ENCODE measurements around the gene TSPAN16.
A peak's percentile ranks its signal among the peaks of the same experiment; 100 is the strongest.

Gene TSPAN16, protein sequence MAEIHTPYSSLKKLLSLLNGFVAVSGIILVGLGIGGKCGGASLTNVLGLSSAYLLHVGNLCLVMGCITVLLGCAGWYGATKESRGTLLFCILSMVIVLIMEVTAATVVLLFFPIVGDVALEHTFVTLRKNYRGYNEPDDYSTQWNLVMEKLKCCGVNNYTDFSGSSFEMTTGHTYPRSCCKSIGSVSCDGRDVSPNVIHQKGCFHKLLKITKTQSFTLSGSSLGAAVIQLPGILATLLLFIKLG

DNA sequence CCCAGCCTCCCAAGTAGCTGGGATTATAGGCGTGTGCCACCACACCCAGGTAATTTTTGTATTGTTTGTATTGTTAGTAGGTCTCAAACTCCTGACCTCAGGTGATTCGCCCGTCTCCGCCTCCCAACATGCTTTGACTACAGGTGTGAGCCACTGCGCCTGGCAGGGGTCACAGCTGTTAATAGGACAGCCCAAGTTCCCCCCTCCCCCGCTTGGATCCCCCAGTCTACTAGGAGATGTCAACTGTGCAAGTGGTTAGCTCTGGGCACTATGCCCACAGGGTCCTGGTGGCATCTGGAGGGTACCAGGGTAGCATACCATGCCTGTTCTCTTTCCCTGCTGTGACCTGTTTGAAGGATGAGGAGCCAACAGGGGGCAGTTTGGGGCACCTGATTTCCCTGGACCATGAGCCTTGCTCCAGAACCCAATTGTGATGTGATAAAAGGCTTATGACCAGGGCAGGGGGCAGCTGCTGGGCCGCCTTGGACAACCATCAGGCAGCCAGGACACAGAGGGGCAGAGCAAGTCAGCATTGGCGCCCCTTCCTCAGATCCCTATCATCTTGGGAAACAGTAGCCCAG is at the start of gene TSPAN16:
TSPAN16 (plus strand) TSS at position 496 of the 581 bp plus-strand sequence. CDS start 138 bp downstream, outside the sequence.
- no peak for DNase-seq

DNA sequence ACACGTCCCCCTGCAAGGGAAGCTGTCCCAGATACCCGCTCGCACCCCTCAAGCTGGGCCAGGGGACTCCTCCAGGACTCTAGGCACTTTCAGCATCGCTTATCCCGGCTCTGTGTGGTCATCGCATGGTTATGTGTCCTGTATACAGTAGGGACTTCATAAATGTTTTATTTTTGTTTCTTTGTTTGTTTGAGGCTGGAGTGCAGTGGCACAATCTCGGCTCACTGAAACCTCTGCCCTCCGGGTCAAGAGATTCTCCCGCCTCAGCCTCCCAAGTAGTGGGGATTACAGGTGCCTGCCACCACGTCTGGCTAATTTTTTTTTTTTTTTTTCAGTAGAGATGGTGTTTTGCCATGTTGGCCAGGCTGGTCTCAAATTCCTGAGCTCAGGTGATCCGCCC is 49.0 kb upstream of the TSPAN16 start:
- no peak for DNase-seq

DNA sequence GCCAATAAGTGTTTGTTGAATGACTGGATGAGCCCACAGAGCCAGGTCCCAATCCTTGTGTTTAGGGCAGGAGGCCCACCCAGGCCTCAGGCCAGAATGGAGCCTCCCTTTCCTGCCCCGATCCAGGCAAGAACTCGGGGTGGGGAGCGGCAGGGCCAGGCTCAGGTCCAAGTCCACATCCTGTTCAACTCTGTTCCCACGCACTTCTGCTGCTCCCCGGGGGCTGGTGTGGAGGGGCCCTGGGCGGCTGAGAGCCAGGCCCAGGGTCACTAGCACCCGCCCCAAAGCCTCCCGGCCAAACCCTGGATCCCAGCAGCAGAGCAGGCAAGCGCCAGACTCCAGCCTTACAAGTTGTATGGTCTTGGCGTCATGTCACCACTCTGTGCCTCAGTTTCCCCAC is 48.6 kb upstream of the TSPAN16 start:
- DNase-seq, result no peak

DNA sequence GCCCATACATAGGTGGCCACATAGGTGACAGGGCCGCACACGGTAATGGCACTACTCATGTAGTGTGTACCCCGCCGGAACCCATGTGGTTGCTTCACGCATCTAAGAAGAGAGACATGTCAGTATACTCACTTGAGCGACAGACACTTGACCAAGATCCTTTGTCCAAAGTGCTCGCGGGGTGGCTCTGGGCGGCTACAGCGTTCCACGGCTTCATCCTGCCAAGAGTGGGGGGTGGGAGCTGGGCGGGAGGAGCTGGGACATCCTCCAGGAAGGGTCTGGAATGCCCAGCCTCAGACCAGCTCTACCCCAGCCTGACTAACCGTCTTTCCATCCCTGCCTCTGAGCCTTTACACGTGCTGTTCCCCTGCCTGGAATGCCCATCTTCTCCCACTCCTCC is 48.0 kb upstream of the TSPAN16 start:
- DNase-seq, result no peak

DNA sequence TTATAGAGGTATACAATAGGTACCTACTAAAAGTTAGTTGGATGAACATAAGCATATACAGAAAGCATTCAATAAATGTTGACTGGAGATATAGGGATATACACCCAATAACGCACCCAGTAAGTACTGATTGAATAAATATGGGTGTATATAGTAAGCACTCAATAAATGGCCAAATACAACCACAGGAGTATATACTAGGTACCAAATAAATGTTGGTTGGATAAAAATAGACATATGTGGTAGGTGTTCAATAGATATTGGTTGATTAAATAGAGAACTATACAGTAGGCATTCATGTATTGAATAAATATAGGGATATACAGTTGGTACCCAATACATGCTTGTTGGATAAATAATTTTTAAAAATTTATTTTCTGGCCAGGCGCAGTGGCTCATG is 47.1 kb upstream of the TSPAN16 start:
- no peak for DNase-seq

DNA sequence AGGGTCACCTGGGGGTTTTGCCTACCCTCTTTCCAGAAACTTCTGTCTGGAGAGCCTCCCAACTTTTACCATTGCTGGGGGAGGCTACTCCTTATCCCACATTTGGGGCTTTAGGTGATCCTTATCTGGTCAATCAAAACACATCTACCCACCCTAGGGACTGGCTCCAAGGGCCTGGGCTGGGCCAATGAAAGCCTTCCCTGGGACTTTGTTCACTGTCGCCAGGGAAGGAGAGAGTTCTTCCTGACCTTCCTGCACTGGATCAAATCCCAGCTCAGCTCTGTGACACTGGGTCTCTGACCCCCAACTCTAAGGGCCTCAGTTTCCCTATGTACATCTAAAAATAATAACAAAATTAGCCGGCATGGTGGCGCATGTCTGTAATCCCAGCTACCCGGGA is 44.7 kb upstream of the TSPAN16 start:
- DNase-seq, result no peak

DNA sequence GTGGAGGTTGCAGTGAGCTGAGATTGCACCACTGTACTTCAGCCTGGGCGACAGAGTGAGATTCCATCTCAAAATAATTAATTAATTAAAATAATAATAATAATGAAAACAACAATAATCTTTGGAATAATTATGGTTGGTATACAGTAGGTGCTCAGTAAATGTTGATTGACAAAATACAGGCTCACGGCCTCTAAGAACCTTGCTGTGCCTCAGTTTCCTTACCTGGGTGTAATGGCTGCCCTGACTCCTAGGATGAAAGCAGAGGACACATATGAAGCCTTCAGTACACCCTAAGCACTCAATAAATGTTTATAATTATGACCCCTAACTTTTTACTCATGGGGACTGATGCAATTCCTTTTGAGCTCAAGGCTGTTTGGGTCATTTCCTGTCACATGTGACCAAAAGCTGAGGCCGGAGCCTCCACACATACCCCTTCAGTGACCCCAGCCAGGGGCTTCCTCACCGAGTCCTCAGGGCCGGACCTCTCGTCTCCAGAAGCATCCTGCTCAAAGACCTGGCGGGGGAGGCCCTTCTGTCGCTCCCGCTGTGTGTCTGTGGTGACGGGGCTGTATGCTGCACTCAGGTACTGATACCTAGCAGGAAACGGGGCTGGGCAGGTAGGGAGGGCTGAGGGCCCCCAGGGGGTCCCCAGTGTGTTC is 44.2 kb upstream of the TSPAN16 start:
- no peak for DNase-seq

DNA sequence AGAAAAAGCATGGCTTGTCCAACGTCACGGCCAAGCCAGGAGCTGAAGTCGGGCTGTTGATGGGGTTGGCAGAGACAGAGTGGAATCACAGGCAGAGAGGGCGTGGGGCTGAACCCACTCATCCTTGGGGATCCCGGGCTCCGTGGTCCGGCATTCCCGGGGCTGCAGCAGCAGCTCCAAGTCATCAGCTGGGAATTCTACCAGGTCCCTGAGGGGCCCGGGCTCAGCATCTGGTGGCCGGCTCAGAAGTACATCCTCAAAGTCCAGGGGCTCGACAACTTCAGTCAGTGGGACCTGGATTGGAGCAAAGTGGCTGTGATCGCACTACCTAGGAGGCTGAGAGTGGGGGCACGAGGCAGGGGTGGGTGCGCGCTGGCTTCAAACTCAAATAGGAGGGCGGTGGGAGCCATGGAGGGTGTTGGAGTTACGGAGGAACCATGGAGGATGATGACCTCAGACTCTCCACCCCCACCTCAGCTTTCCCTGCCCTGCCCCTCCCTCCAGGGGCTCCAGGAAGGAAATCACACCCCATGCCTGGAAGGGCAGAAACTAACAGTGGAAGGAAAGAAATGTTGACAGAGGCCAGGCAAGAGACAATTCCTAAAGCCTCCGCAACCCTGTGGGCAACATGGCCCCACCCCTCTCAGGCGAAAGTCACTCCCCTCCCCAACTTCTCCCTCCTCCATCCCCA is 43.1 kb upstream of the TSPAN16 start:
- DNase-seq, result no peak

DNA sequence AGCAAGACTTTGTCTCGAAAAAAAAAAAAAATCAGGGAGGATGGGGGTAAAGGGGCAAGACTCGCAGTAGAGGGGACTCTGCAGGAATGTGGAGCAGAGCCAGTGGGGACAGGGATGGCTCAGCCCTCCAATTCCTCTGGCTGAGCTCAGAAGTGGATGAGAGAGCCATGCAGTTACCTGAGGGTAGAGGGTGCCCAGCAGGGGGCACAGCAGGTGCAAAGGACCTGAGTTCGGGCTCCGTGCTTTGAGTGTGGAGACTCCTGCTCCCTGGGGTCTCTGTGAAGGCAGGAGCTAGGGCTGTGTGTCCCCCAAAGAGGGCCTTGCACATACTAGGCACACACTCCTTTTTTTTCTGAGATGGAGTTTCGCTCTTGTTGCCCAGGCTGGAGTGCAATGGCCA is 41.3 kb upstream of the TSPAN16 start:
- DNase-seq, result no peak

DNA sequence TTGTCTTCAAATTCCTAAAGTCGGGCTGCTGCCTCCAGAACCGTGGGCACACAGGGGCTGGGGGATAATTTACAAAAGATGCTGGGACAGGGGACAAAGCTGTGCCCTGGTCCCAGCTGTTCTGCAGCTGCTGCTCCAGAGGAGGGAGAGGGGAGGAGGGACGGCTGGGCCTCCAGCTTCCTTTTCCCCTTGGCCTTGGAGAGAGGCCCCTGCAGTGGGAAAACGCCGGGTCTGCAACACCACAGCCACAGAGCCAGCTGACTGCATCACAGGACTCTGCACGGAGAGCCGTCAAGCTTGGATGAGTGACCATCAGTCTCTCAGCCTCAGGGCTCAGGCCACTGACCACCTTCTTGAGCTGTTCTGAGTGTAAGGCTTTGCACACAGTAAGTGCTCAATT is 39.8 kb upstream of the TSPAN16 start:
- DNase-seq, result no peak

DNA sequence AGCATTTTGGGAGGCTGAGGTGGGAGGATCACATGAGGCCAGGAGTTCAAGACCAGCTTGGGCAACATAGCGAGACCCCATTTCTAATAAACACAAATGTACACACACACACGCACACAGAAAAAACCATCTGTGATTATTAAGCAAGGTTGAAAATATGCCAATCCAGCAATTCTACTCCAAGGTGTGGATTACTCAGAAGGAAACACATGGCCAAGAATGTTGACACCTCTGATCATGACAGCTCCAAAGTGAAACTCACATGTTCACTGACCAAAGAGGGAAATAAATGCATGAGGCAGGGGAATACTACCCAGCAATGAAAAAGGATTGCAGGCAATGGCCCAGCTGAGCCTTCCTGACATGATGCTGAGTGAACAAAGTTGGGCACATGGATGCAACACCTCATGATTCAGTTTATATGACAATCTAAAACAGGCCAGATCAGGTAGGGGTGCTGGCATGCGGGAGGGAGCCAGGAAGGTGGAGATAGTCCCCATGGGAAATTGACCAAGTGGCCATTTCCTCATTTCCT is 38.0 kb upstream of the TSPAN16 start:
- no peak for DNase-seq

DNA sequence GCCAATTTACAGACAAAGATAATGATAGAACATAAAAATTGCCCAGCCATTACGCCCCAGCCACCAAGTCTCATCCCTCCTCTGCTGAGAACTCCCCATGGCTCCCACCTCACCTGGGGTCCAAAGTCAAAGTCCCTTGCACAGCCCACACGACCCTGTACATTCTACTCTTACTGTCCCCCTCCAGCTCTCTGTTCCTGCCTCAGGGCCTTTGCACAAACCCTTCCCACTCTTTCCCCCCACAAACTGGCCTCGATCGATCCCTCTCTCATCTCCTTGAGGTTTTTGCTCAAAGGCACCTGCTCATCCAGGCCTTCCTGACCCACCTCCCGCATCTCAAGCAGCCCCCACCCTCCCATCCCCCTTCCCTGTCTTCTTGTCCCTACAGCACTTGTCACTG is 35.0 kb upstream of the TSPAN16 start:
- DNase-seq, result no peak

DNA sequence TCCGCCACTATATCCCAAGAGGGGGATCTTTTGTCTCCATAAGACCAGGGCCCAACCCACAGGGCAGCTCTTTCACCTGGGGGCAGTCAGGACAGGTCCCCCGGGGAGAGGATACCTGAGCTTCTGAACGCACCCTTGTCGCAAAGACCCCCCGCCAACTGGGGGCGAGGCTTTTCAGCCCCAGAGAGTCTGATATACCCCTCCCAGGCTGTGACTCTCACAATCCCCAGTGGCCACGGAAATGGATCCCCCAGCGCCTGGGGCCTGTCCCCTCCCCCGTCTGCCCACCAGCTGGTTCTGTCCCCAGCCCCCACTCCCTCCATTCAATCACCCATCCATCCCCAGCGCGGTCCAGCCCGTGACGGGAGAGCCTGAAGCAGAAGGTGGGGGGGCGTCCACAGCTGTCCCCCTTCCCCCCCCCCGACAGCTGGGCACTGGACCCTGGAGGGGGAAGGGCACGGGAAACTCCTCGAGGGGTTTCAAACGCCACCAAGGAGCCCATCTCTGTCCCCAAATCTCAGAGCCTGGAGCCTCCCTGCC is 34.5 kb upstream of the TSPAN16 start:
- DNase-seq, result no peak

DNA sequence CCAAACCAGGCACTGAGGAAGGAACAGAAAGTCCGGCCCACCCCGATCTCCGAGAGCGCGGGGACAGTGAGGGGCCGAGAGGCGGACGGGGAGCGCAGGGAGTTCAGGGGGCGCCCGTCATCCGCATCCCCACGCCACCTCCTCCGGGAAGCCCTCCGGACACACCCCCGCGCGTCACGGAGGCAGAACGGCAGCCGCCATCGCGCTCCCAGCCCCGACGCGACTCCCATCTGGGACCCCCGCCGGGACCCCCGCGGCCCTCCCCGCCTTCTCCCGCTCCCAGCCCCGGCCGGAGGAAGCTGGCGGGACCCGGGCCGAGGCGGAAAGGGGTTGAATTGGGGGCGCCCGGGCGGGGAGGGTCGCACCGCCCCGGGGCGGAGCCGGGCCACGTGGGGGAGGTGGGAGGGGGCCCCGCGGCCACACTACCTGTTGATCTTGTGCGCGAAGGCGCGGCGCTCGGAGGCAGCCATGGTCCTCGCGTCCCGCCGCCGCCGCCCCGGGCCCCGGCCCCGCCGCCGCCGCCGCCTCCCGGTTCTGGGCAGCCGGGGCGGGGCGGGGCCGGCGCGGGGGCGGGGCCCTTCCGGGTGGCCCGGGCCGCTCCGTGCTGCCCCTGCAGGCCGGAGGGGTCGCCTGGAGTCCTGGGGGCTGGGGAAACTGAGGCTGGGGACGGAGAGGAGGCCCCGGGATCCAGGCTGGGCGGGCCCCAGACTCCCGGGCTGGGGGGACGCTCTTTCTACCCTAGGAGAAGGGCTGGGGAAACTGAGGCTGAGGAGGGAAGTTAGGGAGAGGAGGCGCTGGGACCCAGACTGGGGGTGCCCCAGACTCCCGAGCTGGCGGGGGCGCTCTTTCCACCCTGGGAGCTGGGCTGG is 33.8 kb upstream of the TSPAN16 start, which contains the start of gene DOCK6:
DOCK6 (minus strand) TSS at position 554 of the 869 bp plus-strand sequence; CDS start at position 470, 84 bp downstream.
- peak; percentile 8 to 29 for DNase-seq

DNA sequence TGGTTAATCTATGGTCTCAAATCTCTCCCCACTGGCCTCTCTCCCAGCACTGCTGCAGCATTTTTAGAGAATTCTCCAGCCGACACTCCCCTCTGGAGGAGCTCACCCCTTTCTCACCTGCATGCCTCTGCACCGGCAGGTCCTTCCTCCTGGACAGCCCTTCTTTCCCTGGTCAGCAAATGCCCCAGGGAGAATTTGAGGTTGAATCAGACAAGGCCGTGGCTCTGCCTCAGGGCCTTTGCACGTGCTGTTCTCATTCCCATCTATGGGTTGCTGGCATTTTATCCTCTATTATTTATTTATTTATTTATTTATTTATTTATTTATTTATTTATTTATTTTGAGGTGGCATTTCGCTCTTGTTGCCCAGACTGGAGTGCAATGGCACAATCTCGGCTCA is 32.2 kb upstream of the TSPAN16 start:
- no peak for DNase-seq

DNA sequence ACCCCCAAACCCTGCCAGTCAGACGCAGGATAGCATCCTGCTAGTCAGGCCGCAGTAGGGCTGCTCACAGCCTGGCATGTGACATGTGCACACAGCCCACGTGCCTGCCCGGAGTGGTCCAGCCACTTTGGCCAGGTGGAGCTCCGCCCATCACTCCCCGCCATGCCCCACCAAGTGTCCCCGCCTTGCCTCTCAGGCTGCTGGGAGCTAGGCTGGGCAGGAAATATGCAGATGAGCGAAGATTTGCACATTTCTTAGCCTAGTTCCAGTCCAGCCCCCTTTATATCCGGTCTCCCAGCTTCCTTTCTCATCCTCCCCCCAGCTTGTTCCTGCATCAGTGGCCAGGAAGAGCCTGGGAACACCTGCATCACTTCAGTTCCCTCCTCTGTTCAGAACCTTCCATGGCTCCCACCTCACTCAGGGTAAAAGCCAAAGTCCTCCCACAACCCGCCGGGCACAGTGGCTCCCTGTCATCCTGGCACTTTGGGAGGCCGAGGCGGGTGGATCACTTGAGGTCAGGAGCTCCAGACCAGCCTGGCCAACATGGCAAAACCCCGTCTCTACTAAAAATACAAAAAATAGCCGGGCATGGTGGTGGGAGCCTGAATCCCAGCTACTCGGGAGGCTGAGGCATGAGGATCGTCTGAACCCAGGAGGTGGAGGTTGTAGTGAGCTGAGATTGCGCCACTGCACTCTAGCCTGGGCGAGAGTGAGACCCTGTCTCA is 31.3 kb upstream of the TSPAN16 start:
- no peak for DNase-seq

DNA sequence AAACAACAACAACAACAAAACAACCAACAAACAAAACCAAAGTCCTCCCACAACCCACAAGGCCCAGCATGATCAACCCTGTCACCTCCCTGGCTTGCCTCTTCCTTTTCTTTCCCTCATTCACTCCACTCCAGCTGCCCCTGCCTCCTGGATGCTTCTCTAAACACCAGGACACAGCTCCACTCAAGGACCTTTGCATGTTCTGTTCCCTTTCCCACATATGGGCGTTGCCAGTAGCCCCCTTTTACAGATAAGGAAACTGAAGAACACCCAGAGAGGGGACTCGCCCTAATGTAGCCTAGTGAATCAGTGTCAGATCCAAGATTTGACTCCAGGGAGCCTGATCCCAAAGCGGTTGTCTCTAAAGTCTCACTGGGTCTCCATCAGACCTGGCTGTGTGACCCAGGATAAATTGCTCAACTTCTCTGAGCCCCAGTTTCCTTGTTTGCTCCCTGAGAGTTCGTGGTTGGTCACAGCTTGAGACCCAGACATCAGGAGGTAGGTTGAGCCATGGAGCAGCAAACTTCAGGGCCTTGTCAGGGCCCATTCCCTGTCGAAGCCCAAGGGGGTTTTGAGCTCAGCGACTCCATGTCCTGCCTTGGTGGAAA is 30.7 kb upstream of the TSPAN16 start:
- DNase-seq, result no peak

DNA sequence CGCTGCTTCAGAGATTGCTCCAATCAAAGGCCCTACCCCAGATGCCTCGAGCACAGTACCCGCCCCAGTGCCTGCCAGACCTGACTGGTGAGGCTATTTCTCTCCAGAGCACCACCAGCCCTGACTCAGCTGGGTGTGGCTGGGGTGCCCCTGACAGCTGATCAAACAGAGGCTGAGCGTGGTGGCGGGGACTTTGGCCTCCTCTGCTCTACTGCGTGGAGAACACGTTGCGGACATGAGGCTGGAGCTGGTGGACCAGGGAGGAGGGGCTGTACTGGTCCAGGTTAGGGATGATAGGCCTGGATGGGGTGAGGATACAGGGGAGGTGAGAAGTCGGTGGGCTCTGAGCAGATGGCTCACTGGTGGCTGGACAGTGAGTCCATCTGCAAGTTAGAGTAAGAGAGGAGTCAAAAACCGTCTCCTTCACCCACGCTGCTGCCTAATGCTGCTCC is 30.1 kb upstream of the TSPAN16 start:
- DNase-seq, result no peak

DNA sequence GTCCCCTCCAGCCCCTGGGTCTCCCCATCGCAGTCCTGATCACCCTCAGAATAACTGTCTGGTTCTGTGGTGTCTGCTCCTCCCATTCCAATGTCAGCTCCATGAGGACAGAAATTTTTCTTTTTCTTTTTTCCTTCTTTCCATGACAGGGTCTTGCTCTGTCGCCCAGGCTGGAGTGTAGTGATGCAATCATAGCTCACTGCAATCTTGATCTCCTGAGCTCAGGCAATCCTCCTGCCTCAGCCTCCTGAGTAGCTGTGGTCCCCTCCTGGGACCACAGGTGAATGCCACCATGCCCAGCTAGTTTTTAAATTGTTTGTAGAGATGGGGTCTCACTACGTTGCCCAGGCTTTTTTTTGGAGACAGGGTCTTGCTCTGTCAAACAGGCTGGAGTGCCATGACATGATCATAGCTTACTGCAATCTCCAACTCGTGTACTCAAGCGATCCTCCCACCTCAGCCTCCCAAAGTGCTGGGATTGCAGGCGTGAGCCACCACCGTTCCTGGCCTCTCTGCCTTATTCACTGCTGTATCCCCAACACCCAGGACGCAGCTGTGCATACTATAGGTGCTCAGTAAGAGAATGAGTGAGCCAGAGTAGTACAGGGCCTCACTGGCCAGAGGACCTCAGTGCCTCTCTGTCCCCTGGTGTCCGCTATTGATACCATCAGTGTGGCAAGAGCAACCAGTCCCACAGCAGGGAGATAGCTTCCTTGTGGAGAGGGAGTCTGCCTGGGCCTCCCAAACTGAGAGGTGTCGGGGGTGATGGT is 28.5 kb upstream of the TSPAN16 start:
- no peak for DNase-seq

DNA sequence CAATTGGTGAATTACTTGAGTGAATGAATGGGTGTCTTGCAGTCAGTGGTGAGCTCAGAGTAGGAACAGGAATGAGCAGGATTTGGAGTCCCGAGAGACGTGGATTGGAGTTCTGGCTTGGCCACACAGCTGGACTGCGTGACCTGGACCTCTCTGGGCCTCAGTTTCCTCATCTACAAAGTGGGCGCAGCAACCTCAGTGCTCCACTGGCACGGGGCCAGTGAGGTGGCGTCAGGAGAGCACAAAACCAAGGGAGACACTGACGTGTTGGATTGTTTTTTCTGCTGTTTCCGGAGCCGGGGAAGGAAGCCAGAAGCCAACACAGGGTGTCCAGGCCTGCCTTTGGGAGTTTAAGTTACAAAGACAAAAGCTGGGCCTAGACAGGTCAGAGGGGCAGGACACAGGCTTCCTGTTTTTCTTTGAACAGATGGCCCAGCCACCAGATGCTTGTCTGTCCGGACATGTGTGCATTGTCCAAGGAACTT is 27.1 kb upstream of the TSPAN16 start:
- no peak for DNase-seq

Measured in stimulated activated CD4-positive, alpha-beta T cell treated with anti-CD3 and anti-CD28 coated beads, Interleukin-2, amount 100 ng/mL, for 48 hours (primary cell).